Raji (cell line): ENCODE data around the gene TCF25.

Experiments used
- POLR2A ChIP-seq: IDR thresholded peaks from 2 replicates; pipeline ENCODE4 v1.6.1; 2011; ENCODE audit warnings: low read depth, low read length, control low read depth; ENCODE audit not compliant: insufficient read depth

Gene TCF25

GRCh38 chr16:89892055-89892630 lies 18.8 kb downstream of the TCF25 start:
- TF ChIP-seq POLR2A: no peak

GRCh38 chr16:89892635-89893034 lies 19.2 kb downstream of the TCF25 start:
- TF ChIP-seq POLR2A: no peak

GRCh38 chr16:89893642-89894548 lies 20.5 kb downstream of the TCF25 start:
- TF ChIP-seq POLR2A: no peak

GRCh38 chr16:89895482-89896250 lies 22.3 kb downstream of the TCF25 start:
- TF ChIP-seq POLR2A: no peak

GRCh38 chr16:89897204-89897603 lies 23.8 kb downstream of the TCF25 start:
- no peak for TF ChIP-seq POLR2A

GRCh38 chr16:89898201-89898967 lies 25.0 kb downstream of the TCF25 start:
- no peak for TF ChIP-seq POLR2A

GRCh38 chr16:89899879-89900481 lies 26.6 kb downstream of the TCF25 start:
- no peak for TF ChIP-seq POLR2A

- TF ChIP-seq POLR2A: no peak
Measured at GRCh38 chr16:89900885-89901284, 27.5 kb downstream of the TCF25 start.

- no peak for TF ChIP-seq POLR2A
Measured at GRCh38 chr16:89902980-89903379, 29.6 kb downstream of the TCF25 start.

- TF ChIP-seq POLR2A: no peak
Measured at GRCh38 chr16:89903908-89904515, 30.6 kb downstream of the TCF25 start.

- TF ChIP-seq POLR2A: no peak
Measured at GRCh38 chr16:89904606-89905510, 31.5 kb downstream of the TCF25 start.

GRCh38 chr16:89905511-89906139 lies 32.2 kb downstream of the TCF25 start:
- no peak for TF ChIP-seq POLR2A
